NCI-H345 (cell line): ENCODE measurements around the gene THOC7.
A peak's percentile ranks its signal among the peaks of the same experiment; 100 is the strongest.

Experiments
- DNase-seq: peaks from one replicate; lab custom pipeline; 2025; lab: John Stamatoyannopoulos, UW

The THOC7 gene

GRCh38 chr3:63842127-63842526, 21.5 kb downstream of the THOC7 start:
- no peak for DNase-seq

GRCh38 chr3:63841704-63842103, 21.9 kb downstream of the THOC7 start:
- no peak for DNase-seq

GRCh38 chr3:63832395-63832794, 31.2 kb downstream of the THOC7 start:
- no peak for DNase-seq

- DNase-seq = no peak
These were observed 33.1 kb downstream of the THOC7 start for GRCh38 chr3:63830526-63830925.

GRCh38 chr3:63824309-63824708, 39.3 kb downstream of the THOC7 start:
- no peak for DNase-seq

DNA sequence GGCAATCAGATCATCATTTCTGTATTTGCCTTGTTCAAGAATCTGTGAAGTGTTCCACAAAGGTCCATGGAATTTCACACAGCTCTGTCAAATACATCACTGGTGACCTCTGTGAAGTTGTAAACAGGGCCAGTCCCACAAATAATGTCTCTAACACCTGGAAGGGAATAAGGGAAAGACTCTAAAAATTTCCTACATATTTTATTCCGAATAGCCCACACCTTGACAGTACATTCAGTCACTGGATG, 44.5 kb downstream of the THOC7 start, which contains the start of gene C3orf49:
Gene C3orf49, plus strand, starts transcription at position 149 of the 248 bp plus-strand sequence. CDS start 173 bp downstream, outside the sequence.
- DNase-seq = no peak

DNA sequence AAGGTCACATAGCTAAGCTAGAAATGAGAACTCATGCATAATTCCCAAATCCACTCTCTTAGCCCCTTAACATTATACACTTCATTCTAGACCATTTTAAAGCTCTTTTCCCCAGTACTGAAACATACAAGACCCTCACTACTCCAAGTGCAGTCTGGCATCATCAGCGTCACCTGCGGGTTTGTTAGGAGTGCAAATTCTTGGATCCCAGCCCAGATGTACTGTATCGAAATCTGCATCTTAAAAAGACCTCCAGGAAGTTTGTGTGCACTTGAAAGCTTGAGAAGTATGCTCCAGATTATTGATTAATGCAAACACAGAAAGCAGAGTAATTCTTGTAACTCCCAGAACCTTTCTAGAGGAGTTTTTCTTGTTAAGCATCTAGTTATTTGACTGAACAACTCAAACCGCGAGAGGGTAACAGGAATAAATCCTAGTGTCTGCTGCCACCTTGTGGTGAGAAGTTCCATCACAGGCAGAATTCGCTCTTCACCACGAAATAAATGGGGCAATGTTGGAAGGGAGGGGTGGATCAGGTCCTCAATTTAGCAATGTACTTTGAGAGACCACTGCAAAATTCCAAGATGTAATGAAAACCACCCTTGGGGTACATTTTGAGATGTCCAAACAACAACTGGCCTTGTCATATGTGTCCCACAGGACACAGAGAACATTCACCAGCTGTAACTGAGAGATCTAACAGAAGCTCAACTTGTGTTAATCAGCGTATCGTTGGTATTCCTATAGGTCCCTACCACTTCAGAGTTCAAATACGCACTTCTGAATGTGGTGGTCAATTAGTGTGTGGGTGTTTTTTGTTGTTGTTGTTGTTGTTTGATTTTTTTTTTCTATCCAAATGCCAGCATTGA, 45.1 kb downstream of the THOC7 start:
- DNase-seq = peak; percentile 74

DNA sequence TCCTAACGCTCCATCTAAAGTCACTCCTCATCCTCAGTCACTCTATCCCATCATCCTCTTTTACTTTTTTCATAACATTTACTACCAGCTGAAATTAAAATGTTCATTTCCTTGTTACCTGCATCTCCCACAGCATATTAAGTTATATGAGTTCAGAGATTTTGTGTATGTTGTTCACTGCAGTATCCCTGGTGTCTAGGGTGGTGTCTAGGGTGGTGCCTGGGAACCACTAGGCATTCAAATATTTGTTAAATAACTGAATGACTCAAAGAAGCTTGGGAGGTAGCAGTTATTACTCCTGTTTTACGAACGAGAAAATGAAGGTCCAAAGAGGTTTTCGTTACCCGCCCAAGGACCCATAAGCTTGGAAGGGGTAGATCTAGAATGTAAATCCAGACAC, 46.4 kb downstream of the THOC7 start:
- no peak for DNase-seq

GRCh38 chr3:63814237-63814636, 49.4 kb downstream of the THOC7 start:
- no peak for DNase-seq

- DNase-seq = no peak
These were observed 54.0 kb downstream of the THOC7 start for GRCh38 chr3:63809607-63810006.

DNA sequence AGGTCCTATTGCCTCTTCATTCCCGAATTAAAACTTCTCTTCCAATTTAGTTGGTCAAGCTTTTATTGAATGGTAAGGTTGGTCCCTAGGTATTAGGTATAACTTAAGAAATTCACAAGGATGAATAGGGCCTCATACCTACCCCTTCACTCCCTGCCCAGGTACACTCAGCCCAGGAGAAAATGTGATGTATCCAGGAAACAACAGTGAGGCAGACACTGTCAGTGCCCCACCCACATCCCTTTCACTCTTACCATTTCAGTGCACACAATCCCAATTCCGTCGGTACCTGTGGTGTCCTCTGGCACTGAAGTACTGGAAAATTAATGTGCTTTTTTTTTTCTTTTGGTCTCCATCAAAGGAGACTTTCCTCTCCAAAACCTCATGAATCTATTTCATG, 55.0 kb downstream of the THOC7 start:
- no peak for DNase-seq

DNA sequence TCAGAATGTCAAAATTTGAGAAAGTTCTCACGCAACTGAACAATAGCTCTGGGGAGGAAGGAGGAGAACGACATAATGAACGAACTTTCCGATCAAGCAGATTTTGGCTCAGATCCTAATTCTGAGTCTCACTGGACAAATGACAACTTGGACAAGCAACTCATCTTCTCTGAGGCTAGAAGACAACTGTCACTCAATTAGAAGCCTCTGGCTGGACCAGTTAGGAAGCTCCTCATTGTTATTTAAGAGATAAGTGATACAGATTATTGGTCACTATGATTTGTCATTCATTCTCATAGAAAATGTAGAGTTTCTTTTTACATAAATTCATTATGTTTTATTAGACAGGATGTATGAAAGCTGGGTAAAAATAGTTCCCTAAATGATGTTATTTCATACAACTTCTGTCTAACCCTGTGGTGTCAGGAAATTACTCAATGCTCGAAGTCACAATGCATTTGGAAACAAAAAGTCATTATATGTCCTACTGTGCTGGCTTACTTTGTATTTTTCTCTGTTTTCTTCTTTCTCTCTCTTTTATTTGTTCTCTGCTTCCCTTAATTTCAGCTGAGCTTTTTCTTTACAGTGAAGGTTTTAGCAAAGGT, 55.5 kb downstream of the THOC7 start:
- DNase-seq = no peak

GRCh38 chr3:63803911-63804310, 59.7 kb downstream of the THOC7 start:
- no peak for DNase-seq

DNA sequence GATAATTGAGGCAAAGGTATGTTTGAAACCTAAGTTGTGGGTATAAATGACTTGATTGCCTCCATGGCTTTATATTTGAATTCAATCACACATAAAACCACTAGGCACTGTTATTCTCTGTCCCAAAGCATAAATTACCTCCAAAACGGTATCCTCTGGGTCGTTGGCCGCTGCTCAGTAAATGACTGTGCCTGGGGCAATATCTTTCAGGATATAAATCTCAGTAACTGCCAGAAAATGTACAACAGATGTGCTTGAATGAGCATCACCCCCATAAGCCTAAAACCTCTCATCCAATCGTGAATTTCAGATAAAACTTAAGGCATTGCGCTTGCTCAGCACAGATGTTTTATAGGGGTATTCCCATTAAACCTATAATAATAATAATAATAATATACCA, 63.5 kb downstream of the THOC7 start:
- DNase-seq = no peak

DNA sequence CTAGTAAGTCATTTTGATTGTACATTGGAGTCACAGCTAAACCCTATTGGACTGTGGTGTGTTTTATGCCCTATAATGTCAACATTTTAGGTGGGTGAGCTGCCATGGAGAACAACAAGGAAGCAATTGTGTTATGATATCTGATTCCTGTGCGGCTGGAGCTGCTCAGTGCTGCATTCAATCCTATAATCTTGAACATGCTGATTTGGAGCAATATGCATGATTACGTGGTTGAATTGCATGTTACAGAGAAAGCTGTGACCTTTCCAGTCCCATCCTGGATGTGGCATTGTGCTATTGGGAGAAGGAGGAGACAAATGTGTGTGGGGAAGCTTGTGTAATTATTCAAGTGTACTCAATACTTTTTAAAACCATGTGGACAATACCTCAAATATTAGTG, 64.7 kb downstream of the THOC7 start:
- DNase-seq = no peak

DNA sequence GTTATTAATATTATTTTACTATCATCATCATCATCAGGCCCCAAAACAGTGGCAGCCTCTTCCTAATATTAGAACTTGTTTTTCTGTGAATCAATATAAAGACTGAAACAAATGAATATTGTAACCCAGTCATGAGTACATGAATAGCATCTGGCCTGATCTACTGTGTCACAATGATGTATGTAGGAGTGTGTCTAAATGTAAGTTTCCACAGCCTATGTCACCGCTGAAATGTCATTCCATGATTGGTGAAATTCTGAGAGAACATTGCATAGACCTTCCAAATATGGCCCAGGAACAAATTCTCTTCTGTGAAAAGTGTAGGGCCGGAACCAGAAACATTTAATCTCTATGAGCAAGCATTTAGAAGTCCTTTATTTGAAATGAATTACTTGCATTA, 65.1 kb downstream of the THOC7 start:
- DNase-seq = no peak

DNA sequence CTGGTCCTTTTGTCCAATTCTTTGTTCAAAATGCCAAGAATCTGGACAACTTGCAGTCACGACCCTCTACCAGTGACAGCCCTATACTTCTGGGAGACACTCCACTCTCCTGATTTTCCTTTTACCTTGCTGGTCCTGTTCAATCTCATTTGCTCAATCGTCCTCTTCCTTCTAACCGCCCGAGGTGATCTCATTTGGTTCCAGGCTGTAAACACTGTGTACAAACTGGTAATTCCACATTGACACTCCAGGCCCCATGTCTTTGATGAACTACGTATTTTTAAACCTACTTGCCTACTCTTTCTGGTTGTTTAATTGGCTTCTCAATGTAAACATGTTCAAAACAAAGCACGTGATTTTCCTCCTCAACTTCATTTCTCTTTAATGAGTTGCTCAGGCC, 68.2 kb downstream of the THOC7 start:
- no peak for DNase-seq

GRCh38 chr3:63791974-63792373, 71.6 kb downstream of the THOC7 start:
- DNase-seq = peak; percentile 11
